Hepatocyte (in vitro differentiated cells): ENCODE measurements around the gene HPCAL1. TPM values are rescaled to one million over a fixed set of nuclear protein-coding genes. Genes with fewer than 3 reads are reported as not detected.

Experiments
- DNase-seq: peaks from one replicate; pipeline ENCODE4 v3.0.0-alpha.2; 2016; ENCODE audit warnings: low spot score
- H2AFZ ChIP-seq: fragments of 200-600 bp; sonication (generic); 2 replicates; pipeline ENCODE4 v1.6.0; 2016; ENCODE audit warnings: antibody characterized with exemption, mild to moderate bottlenecking
- H3K27ac ChIP-seq: fragments of 200-600 bp; sonication (generic); 2 replicates; pipeline ENCODE4 v1.5.1; 2016; ENCODE audit warnings: mild to moderate bottlenecking
- H3K27me3 ChIP-seq: fragments of 200-600 bp; sonication (generic); 2 replicates; pipeline ENCODE4 v1.6.1; 2016
- H3K36me3 ChIP-seq: fragments of 200-600 bp; sonication (generic); replicated peaks from 2 replicates; pipeline ENCODE4 v1.5.1; 2016; ENCODE audit warnings: low read depth; ENCODE audit not compliant: insufficient read depth
- H3K4me1 ChIP-seq: fragments of 200-600 bp; sonication (generic); 2 replicates; pipeline ENCODE4 v1.5.1; 2016; ENCODE audit warnings: mild to moderate bottlenecking, moderate library complexity; ENCODE audit not compliant: insufficient read depth
- H3K4me2 ChIP-seq: fragments of 200-600 bp; sonication (generic); 2 replicates; pipeline ENCODE4 v1.6.0; 2016
- H3K4me3 ChIP-seq: fragments of 200-600 bp; sonication (generic); 2 replicates; pipeline ENCODE4 v1.5.1; 2016; ENCODE audit warnings: mild to moderate bottlenecking
- H3K79me2 ChIP-seq: fragments of 200-600 bp; sonication (generic); 2 replicates; pipeline ENCODE4 v1.6.0; 2017; ENCODE audit warnings: mild to moderate bottlenecking
- H3K9me2 ChIP-seq: fragments of 200-600 bp; sonication (generic); replicated peaks from 2 replicates; pipeline ENCODE4 v1.6.0; 2017; ENCODE audit warnings: mild to moderate bottlenecking; ENCODE audit not compliant: insufficient read depth
- H3K9me3 ChIP-seq: fragments of 200-600 bp; sonication (generic); 2 replicates; pipeline ENCODE4 v1.5.1; 2016; ENCODE audit warnings: low read depth, mild to moderate bottlenecking
- H4K20me1 ChIP-seq: fragments of 200-600 bp; sonication (generic); 2 replicates; pipeline ENCODE4 v1.6.0; 2016; ENCODE audit warnings: mild to moderate bottlenecking; ENCODE audit not compliant: insufficient read depth, poor library complexity, severe bottlenecking
- CTCF ChIP-seq: fragments of 200-600 bp; sonication (generic); IDR thresholded peaks from 2 replicates; pipeline ENCODE4 v1.5.1; 2016; ENCODE audit warnings: antibody characterized with exemption, mild to moderate bottlenecking; ENCODE audit not compliant: poor library complexity
- EZH2 ChIP-seq: fragments of 200-600 bp; sonication (generic); IDR thresholded peaks from 2 replicates; pipeline ENCODE4 v1.6.1; 2016; ENCODE audit warnings: antibody characterized with exemption, mild to moderate bottlenecking, borderline replicate concordance
- EZH2phosphoT487 ChIP-seq: fragments of 200-600 bp; sonication (generic); IDR thresholded peaks from one replicate; pipeline ENCODE4 v1.6.1; 2018; ENCODE audit warnings: antibody characterized with exemption, mild to moderate bottlenecking, low read depth, moderate library complexity; ENCODE audit not compliant: unreplicated experiment, severe bottlenecking
- whole genome bisulfite sequencing: methylation state at CpG from one replicate; pipeline ENCODE4 v1.1.6; 2016; ENCODE audit warnings: low lambda C conversion rate; ENCODE audit errors: missing lambda C conversion rate; 5-methylcytosine and 5-hydroxymethylcytosine counted together
- polyA plus RNA-seq: library from polyadenylated mRNA; unstranded; fragments of >200 nt; fragmentation: Nextera tagmentation; extraction: Ambion mirVana; gene quantifications from 2 replicates; pipeline ENCODE4 v1.2.1, GENCODE V29; 2016
- total RNA-seq: library from RNA; depleted of rRNA; stranded (reverse); fragments of >200 nt; gene quantifications from 2 replicates; pipeline ENCODE4 v1.2.3, GENCODE V29; 2014

Gene HPCAL1
- total and polyA plus RNA-seq, 2 experiments from 2014 or later = 22.5 to 39.1 TPM

- Histone ChIP-seq H3K27me3 (no peaks in the 10 kb centered on the region), H3K36me3 (no peaks in the 10 kb centered on the region), H3K9me3 (no peaks in the 10 kb centered on the region), H3K27ac (no peak overlapping the region), H4K20me1 (no peaks in the 10 kb centered on the region), H3K9me2 (no peaks in the 10 kb centered on the region), H3K4me1 (peaks cover 30% of the 10 kb centered on the region), H3K4me2 (no peak overlapping the region), H2AFZ (no peak overlapping the region), H3K4me3 (no peak overlapping the region), H3K79me2 (peaks cover 73% of the 10 kb centered on the region)
- WGBS = 55% methylated on average over 5 of the region's 5 CpGs
- no peak for TF ChIP-seq EZH2
- TF ChIP-seq EZH2phosphoT487 = no peak
- no peak for TF ChIP-seq CTCF
- DNase-seq = no peak
Measured at GRCh38 chr2:10333247-10333613, 30.5 kb downstream of the HPCAL1 start.

DNA sequence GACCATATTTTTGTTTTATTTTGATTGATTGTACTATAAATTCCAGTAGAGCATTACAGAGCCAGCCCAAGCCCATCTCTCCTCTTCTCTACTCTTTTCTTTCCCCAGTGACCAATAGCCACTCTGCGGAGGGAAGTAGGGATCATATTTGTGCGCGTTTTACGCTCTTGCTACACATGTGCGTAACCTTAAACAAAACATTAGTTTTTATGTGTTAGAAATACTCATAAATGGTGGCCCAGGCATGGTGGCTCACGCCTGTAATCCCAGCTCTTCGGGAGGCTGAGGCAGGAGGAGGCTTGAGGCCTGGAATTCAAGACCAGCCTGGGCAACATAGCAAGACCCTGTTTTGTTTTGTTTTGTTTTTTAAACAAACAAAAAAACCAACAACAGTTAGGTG is 31.3 kb downstream of the HPCAL1 start:
- Histone ChIP-seq H3K27me3 (no peaks in the 10 kb centered on the region), H3K4me1 (peaks cover 30% of the 10 kb centered on the region), H3K79me2 (peaks cover 68% of the 10 kb centered on the region), H3K4me3 (no peak overlapping the region), H3K4me2 (no peak overlapping the region), H2AFZ (no peak overlapping the region), H3K9me2 (no peaks in the 10 kb centered on the region), H3K36me3 (no peaks in the 10 kb centered on the region), H3K9me3 (no peaks in the 10 kb centered on the region), H3K27ac (no peak overlapping the region), H4K20me1 (no peaks in the 10 kb centered on the region)
- DNase-seq = no peak
- 98% methylated on average over 7 of the region's 7 CpGs for WGBS
- TF ChIP-seq EZH2phosphoT487 = no peak
- no peak for TF ChIP-seq CTCF
- TF ChIP-seq EZH2 = no peak

DNA sequence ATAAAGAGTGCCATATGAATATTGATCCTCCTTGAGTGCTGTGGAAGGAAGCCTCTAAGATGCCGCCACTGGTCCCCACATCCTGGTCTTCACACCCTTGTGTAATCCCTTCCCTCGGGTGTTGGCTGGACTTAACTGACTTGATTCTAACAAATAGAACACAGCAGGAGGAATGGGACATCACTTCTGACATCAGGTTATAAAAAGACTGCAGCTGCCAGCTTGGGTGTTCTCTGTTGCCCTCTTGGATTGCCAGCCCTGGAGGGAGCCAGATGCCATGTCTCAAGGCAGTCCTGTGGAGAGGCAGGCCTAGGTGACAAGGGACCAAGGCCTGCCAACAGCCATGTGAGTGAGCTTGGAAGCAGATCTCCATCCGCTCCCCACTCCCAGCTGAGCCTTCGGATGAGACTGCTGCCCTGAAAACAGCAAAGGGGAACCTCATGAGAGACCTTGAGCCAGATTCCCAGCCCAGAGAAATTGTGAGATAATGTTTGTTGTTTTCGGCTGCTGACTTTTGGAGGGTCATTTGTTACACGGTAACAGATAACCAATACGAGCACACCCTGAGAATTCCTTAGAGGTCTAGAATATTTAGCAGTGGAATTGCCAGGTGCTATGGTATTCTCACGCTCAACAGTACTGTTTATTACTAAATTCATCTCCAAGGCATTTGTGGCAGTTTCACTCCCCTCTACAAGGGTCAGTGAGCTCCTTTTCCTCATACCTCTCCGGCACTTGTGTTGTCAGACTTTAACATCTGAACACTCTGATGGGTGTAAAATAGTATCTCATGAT is 32.5 kb downstream of the HPCAL1 start:
- WGBS = 94% methylated on average over 9 of the region's 9 CpGs
- Histone ChIP-seq H3K4me3 (no peak overlapping the region), H3K79me2 (peaks cover 71% of the 10 kb centered on the region), H3K36me3 (no peaks in the 10 kb centered on the region), H4K20me1 (no peaks in the 10 kb centered on the region), H3K9me2 (no peaks in the 10 kb centered on the region), H3K4me1 (peaks cover 25% of the 10 kb centered on the region), H3K27me3 (no peaks in the 10 kb centered on the region), H3K9me3 (no peaks in the 10 kb centered on the region), H2AFZ (no peak overlapping the region), H3K4me2 (no peak overlapping the region), H3K27ac (no peak overlapping the region)
- no peak for DNase-seq
- TF ChIP-seq EZH2 (no peak), CTCF (no peak), EZH2phosphoT487 (no peak)
